ENCODE results near the gene EYS. TPM values are rescaled to one million over a fixed set of nuclear protein-coding genes. Genes with fewer than 3 reads are reported as not detected.

Gene EYS
- total RNA-seq, 3 donors from 2014 or later: 1.3 to 2.9 TPM; not detected in 1

DNA sequence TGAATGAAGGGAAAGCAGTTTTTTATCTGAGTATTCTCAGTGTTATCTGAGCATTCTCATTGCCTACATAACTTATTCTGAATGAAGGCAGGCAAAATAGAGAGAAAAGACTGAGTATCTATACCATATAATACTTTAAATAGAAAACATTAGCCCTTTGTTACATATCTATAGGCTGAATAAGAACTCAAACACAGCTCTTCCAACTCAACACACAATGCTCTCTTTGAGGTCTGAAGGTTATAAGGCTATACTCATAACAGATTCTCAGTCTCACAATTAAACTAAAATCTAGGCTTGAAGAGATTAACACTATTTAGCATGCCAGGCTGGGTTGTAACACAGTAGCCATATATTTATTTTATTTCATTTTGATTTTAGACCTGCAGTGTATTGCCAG is 56.9 kb downstream of the EYS start:
- DNase-seq (ENCODE audit: low spot score in 2 of 2): no peak
- Histone ChIP-seq H3K4me1 (no peaks in the 10 kb centered on the region), H3K9me3 (no peaks in the 10 kb centered on the region), H3K36me3 (no peaks in the 10 kb centered on the region), H3K27me3 (no peaks in the 10 kb centered on the region), H3K27ac (no peak overlapping the region), H3K4me3 (no peak overlapping the region)
- intact Hi-C loops (cut with DNase I; ENCODE audit: low total_unique reads): no loop called here
- no peak for TF ChIP-seq POLR2A (IDR thresholded peaks at IDR 0.05)
- TF ChIP-seq, protein P1, sequence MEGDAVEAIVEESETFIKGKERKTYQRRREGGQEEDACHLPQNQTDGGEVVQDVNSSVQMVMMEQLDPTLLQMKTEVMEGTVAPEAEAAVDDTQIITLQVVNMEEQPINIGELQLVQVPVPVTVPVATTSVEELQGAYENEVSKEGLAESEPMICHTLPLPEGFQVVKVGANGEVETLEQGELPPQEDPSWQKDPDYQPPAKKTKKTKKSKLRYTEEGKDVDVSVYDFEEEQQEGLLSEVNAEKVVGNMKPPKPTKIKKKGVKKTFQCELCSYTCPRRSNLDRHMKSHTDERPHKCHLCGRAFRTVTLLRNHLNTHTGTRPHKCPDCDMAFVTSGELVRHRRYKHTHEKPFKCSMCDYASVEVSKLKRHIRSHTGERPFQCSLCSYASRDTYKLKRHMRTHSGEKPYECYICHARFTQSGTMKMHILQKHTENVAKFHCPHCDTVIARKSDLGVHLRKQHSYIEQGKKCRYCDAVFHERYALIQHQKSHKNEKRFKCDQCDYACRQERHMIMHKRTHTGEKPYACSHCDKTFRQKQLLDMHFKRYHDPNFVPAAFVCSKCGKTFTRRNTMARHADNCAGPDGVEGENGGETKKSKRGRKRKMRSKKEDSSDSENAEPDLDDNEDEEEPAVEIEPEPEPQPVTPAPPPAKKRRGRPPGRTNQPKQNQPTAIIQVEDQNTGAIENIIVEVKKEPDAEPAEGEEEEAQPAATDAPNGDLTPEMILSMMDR (IDR thresholded peaks at IDR 0.05): no peak
- no peak for TF ChIP-seq POLR2AphosphoS5 (IDR thresholded peaks at IDR 0.05)

DNA sequence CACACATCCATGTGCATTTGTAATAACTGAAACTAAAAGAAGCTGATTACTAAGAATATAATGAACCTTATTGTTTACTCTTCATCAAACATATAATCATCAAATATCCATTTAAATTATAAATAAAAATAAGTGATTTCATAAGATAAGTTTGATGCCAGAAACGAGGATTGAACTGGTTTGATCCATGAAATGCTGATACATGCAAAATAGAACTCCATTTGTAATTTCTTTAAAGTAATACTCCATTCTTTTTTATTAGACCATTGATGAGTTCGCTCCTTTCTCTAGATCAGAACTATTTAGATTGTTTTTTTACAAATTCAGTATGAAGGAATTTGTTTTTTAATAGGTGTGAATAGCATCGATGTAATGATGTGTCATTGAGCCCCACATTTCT is 57.6 kb downstream of the EYS start:
- intact Hi-C loops (cut with DNase I; ENCODE audit: low total_unique reads): no loop called here
- Histone ChIP-seq H3K27me3 (no peaks in the 10 kb centered on the region), H3K4me1 (no peaks in the 10 kb centered on the region), H3K9me3 (no peaks in the 10 kb centered on the region), H3K4me3 (no peak overlapping the region), H3K27ac (no peak overlapping the region), H3K36me3 (no peaks in the 10 kb centered on the region)
- TF ChIP-seq, protein P1 (IDR thresholded peaks at IDR 0.05): no peak
- TF ChIP-seq POLR2A (IDR thresholded peaks at IDR 0.05) (no peak), POLR2AphosphoS5 (IDR thresholded peaks at IDR 0.05) (no peak)
- no peak for DNase-seq (ENCODE audit: low spot score in 2 of 2)

DNA sequence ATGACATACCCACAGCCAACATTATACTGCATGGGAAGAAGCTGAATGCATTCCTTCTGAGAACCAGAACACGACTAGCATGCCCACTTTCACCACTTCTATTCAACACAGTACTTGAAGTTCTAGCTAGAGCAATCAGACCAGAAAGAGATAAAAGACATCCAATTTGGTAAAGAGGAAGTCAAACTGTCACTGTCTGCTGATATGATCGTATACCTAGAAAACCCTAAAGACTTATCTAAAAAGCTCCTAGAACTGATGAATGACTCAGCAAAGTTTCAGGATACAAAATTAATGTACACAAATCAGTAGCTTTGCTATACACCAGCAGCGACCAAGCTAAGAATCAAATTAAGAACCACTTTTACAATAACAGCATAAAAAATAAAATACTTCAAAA is 60.5 kb downstream of the EYS start:
- no peak overlapping the region for H3K4me3 ChIP-seq
- no peaks in the 10 kb centered on the region for H3K36me3 ChIP-seq
- DNase-seq (ENCODE audit: low spot score in 2 of 2): no peak
- no peaks in the 10 kb centered on the region for H3K27me3 ChIP-seq
- TF ChIP-seq POLR2AphosphoS5 (IDR thresholded peaks at IDR 0.05) (no peak), POLR2A (IDR thresholded peaks at IDR 0.05) (no peak)
- TF ChIP-seq, protein P1 (IDR thresholded peaks at IDR 0.05): no peak
- H3K27ac ChIP-seq: no peak overlapping the region
- H3K9me3 ChIP-seq: no peaks in the 10 kb centered on the region
- intact Hi-C loops (cut with DNase I; ENCODE audit: low total_unique reads): no loop called here
- no peaks in the 10 kb centered on the region for H3K4me1 ChIP-seq

DNA sequence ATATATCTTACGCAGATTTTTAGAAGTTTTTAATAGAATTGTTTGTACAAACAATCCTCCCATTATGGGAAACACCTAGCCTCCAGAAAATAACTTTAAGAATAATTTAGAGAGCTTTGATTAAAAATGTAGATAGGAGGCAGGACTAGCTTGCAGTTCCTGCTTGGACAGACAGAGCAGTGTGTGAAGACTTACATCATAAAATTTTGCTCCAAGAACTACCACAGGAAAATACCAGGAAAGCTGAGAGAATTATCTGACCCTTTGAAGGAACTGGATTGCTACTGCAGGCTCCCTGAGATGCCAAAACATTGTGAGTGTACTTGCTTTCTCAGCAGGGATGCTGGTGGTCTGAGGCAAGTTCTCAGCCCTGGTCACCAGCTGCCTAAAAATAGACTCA is 64.2 kb downstream of the EYS start:
- TF ChIP-seq POLR2AphosphoS5 (IDR thresholded peaks at IDR 0.05) (no peak), POLR2A (IDR thresholded peaks at IDR 0.05) (no peak)
- TF ChIP-seq, protein P1 (IDR thresholded peaks at IDR 0.05): no peak
- H3K36me3 ChIP-seq: no peaks in the 10 kb centered on the region
- no peak overlapping the region for H3K27ac ChIP-seq
- H3K4me3 ChIP-seq: no peak overlapping the region
- intact Hi-C loops (cut with DNase I; ENCODE audit: low total_unique reads): no loop called here
- no peaks in the 10 kb centered on the region for H3K27me3 ChIP-seq
- DNase-seq (ENCODE audit: low spot score in 2 of 2): no peak
- no peaks in the 10 kb centered on the region for H3K4me1 ChIP-seq
- H3K9me3 ChIP-seq: no peaks in the 10 kb centered on the region

DNA sequence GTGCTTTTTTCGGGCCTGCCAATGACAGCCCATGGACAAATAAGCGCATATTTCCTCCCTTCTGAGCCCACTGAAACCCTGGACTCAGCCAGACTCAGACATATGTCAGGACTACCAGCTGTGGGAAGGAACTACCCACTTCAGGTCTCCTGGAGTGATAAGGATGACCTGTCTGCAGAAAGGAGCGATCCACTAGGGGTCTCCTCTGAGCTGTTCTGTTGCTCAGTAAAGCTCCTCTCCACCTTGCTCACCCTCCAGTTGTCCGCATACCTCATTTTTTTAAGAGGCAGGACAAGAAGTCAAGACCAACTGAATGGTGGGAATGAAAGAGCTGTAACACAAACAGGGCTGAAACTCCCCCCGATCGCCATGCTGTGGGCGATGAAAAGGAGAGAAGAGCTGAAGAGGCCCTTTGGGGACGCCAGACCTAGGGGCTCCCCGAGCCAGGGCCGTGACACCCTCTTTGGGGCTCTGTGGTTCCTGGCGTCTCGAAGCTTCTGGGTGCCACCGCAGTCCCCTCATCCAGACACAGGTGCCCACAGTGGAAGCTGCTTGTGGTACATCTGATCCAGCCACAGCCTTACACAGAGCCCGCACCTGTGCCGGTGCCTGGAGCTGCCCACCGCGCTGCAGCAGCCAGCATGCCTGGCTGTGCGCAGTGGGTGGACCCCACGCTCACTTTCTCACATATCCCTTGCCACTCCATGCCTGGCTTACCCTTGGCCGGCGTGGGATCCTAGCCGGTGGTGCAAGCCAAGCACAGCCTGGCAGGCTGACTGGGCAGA is 68.8 kb downstream of the EYS start:
- no peak for DNase-seq (ENCODE audit: low spot score in 2 of 2)
- H3K4me3 ChIP-seq: no peak overlapping the region
- no peaks in the 10 kb centered on the region for H3K9me3 ChIP-seq
- H3K4me1 ChIP-seq: no peaks in the 10 kb centered on the region
- H3K27ac ChIP-seq: no peak overlapping the region
- TF ChIP-seq POLR2AphosphoS5 (IDR thresholded peaks at IDR 0.05) (no peak), POLR2A (IDR thresholded peaks at IDR 0.05) (no peak)
- TF ChIP-seq, protein P1 (IDR thresholded peaks at IDR 0.05): no peak
- no peaks in the 10 kb centered on the region for H3K36me3 ChIP-seq
- H3K27me3 ChIP-seq: no peaks in the 10 kb centered on the region
- intact Hi-C loops (cut with DNase I; ENCODE audit: low total_unique reads): no loop called here

All from breast epithelium (tissue), 4 donors.